ENCODE data around the gene F11.
"Not testable (repeated sequence)": the region's sequence is repeated elsewhere in the genome, so short reads cannot be mapped to it uniquely, and the experiment has no call there.

- not testable (repeated sequence) for TF ChIP-seq CTCF, POLR2A (IDR thresholded peaks at IDR 0.05)
Measured at GRCh38 chr4:186265250-186265649, 739 bp upstream of the F11 start.

Data from esophagus squamous epithelium (tissue), 4 donors.